Measurements from ENCODE around the gene ATP5MC2. TPM values are rescaled to one million over a fixed set of nuclear protein-coding genes. Genes with fewer than 3 reads are reported as not detected.

Gene ATP5MC2
- total and polyA plus RNA-seq, 2 donors: 109 to 513 TPM

DNA sequence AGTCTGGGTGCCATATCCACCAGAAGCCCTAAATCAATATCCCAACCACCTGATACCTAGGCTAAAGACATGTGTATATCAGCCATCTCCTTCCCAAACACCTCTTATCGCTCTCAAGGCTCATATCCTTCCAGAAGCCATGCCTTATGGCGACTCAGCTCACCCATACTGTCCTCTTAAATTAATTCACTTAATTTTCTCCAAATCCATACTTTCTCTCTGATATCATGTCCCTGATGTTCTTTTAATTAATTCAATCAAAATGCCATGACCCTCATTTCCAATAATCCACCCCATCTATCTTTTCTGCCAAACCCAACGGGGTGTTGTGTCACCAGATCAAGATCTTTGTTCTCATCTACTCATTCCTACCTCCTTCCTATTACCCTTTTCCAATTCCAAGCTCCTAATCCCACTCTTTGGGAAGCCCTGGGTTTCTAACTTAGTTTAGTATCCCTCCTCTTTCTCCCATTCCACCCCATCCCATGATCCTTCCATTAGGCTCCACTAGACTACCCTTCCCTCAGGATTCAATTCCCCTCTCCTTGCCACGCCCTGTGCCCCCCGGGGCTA, 50.4 kb downstream of the ATP5MC2 start:
- Histone ChIP-seq H3K36me3 (ENCODE audit: insufficient read depth) (no peaks in the 10 kb centered on the region), H3K4me3 (ENCODE audit: low read depth, low read length) (peak overlapping the region; percentile 60), H3K4me1 (ENCODE audit: insufficient read depth) (peaks cover 3% of the 10 kb centered on the region), H3K27ac (ENCODE audit: low read depth) (peak overlapping the region; percentile 6)
- 16% methylated on average over 5 of the region's 5 CpGs for WGBS
- DNase-seq (ENCODE audit: extremely low spot score): no peak

DNA sequence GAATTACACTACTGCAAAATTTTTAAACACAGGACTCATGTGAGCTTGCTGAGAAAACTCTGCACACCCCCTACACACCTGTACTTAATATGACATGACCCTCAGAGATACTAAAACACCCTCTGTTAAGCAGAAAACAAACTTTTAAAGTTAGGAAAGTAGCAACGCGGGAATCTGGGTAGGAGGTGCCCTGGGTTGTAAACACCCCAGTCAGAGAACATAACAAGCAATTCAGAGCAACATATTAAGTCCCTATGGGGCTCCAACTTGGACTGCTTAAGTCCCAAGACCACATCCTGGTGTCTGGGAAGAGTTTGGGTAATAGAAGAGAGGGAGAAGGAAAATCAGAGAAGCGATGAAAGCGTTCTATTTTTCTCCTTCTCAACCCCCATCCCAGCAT, 50.9 kb downstream of the ATP5MC2 start:
- H3K36me3 ChIP-seq (ENCODE audit: insufficient read depth): no peaks in the 10 kb centered on the region
- 44% methylated on average over 4 of the region's 4 CpGs for WGBS
- H3K27ac ChIP-seq (ENCODE audit: low read depth): peak overlapping the region; percentile 6
- DNase-seq (ENCODE audit: extremely low spot score): no peak
- H3K4me3 ChIP-seq (ENCODE audit: low read depth, low read length): peak overlapping the region; percentile 60
- H3K4me1 ChIP-seq (ENCODE audit: insufficient read depth): peaks cover 3% of the 10 kb centered on the region

DNA sequence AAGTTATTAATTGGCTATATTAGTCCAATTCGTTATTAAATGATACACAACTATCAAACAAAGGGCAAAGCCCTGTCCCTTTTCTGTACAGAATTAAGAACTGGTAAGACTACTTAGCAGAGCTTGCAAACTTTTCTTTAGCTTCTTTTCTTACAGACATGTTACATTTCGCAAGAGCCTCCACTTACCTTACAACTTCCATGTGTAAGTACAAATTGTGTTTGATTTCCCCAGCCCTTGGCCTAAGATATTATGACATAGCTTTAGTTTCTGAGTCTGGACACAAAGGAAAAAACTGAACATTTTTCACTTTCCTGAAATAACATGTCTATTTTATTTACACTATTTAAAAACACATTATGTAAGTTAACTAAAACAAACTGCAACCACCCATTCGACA, 51.4 kb downstream of the ATP5MC2 start:
- no peak for DNase-seq (ENCODE audit: extremely low spot score)
- 41% methylated on average over 3 of the region's 3 CpGs for WGBS

DNA sequence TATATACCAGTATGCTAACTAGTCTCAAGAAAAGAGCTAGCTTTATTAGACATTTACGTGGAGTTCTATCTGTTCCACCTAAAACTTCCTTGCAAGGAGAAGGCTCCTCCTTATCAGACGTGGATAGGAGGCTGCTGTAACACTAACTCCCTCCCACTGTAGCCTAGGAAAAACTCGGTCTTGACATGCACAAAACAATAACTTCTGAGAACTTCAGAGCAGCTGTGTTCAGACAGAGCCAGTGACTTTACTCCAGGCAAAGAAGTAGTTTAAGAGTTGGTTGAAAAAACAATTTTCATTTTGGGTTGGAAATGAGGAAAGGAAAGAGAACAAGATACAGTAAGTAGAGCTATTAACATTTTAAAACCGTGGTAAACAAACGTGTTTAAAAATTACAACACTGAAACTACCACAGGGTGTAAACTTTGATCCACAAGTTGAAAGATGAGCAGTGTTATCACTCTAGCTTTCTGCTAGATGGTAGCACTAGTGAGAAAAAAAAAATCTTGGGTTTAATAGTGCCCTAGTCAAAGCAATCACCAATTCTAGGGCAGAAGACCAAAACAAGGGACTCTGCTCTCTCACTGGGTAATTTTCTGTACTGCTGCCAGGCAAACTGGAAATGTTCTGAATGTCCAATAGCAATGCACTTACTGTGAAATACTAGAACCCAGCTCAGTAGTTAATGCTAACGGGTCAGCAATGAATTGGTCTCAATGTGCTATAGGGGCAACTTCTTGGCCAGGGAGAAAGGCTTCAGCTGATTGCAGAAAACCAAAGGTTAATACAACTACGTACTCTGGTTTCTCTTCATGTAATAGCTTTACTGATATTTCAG, 52.1 kb downstream of the ATP5MC2 start:
- peak overlapping the region; percentile 41 for H3K27ac ChIP-seq (ENCODE audit: low read depth)
- WGBS: 8% methylated on average over 7 of the region's 7 CpGs
- no peak for DNase-seq (ENCODE audit: extremely low spot score)
- peaks cover 3% of the 10 kb centered on the region for H3K4me1 ChIP-seq (ENCODE audit: insufficient read depth)
- peak overlapping the region; percentile 3 for H3K4me3 ChIP-seq (ENCODE audit: low read depth, low read length)
- no peaks in the 10 kb centered on the region for H3K36me3 ChIP-seq (ENCODE audit: insufficient read depth)

More for the DNA sequence above, 51.4 kb downstream of the ATP5MC2 start:
- no peak overlapping the region for H3K27ac ChIP-seq (ENCODE audit: low read depth)
- peak overlapping the region; percentile 60 for H3K4me3 ChIP-seq (ENCODE audit: low read depth, low read length)
- peaks cover 3% of the 10 kb centered on the region for H3K4me1 ChIP-seq (ENCODE audit: insufficient read depth)
- no peaks in the 10 kb centered on the region for H3K36me3 ChIP-seq (ENCODE audit: insufficient read depth)

DNA sequence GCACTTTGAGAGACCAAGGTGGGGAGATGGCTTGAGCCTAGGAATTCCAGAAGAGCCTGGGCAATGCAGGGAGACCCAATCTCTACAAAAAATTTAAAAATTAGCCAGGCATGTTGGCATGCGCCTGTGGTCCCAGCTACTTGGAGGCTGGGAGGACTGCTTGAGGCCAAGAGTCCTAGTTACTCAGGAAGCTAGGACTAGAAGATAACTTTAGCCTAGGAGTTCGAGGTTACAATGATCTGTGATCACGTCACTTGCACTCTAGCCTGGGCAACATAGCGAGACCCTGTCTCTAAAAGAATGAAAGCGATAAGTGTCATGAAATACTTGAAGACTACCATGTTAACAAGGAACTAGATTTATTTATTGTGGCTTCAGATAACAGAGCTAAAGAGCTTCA, 53.2 kb downstream of the ATP5MC2 start:
- no peak for DNase-seq (ENCODE audit: extremely low spot score)
- H3K4me3 ChIP-seq (ENCODE audit: low read depth, low read length): no peak overlapping the region
- 92% methylated on average over 5 of the region's 5 CpGs for WGBS
- H3K27ac ChIP-seq (ENCODE audit: low read depth): no peak overlapping the region
- peaks cover 3% of the 10 kb centered on the region for H3K4me1 ChIP-seq (ENCODE audit: insufficient read depth)
- H3K36me3 ChIP-seq (ENCODE audit: insufficient read depth): no peaks in the 10 kb centered on the region

DNA sequence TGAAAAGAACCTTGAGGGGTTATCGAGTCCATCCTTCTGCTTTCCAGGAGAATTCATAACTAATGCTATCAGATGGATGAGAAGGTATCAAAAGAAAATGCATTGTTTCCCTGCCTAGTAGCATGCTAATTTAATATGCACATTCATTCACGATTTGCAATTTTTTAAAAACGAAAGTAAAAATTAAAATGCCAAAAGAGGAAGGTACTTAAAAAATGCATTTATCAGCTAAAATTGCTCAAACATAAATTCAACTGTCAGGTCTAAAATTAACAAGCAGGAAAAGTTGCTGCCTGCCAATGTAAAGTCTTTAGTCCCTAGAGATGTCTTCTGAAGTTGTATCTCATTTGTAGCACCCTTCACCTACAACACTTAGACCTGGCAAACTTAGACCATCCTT, 57.6 kb downstream of the ATP5MC2 start:
- no peak for DNase-seq (ENCODE audit: extremely low spot score)
- Histone ChIP-seq H3K4me1 (ENCODE audit: insufficient read depth) (no peaks in the 10 kb centered on the region), H3K36me3 (ENCODE audit: insufficient read depth) (no peaks in the 10 kb centered on the region), H3K27ac (ENCODE audit: low read depth) (no peak overlapping the region), H3K4me3 (ENCODE audit: low read depth, low read length) (no peak overlapping the region)
- WGBS: 31% methylated on average over 3 of the region's 3 CpGs

DNA sequence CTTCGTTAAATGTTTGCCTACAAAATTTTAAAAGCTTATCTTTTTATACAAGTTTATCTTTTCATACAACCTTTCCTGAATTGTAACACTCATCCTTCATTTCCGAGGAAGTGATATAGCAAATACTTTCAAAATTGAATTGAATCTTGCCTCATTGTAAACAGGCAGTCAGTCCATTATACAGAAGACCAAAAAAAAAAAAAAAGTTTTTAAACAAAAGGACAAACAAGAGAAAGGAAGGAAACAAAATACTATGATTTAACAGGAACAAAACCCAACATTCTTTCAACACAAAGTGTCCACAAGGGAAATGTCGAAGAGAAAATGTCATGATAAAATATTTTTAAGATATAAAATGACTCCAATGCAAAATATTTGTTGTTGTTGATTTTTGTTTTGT, 58.2 kb downstream of the ATP5MC2 start:
- no peak overlapping the region for H3K4me3 ChIP-seq (ENCODE audit: low read depth, low read length)

DNA sequence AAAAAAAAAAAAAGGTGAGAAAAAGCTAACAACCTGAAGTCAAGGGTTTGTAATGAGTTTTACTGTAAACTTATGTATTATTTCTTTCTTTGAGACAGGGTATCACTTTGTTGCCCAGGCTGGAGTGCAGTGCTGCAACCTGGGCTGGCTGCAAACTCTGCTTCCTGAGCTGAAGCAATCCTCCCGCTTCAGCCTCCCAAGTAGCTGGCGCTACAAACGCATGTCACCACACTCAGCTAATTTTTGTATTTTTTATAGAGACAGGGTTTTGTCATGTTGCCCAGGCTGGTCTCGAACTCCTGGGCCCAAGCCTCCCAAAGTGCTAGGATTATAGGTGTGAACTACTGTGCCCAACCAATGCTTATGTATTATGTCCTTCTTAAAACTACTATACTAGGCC, 58.9 kb downstream of the ATP5MC2 start:
- no peaks in the 10 kb centered on the region for H3K4me1 ChIP-seq (ENCODE audit: insufficient read depth)
- H3K27ac ChIP-seq (ENCODE audit: low read depth): no peak overlapping the region
- no peak overlapping the region for H3K4me3 ChIP-seq (ENCODE audit: low read depth, low read length)
- no peaks in the 10 kb centered on the region for H3K36me3 ChIP-seq (ENCODE audit: insufficient read depth)
- no peak for DNase-seq (ENCODE audit: extremely low spot score)
- WGBS: 76% methylated on average over 4 of the region's 4 CpGs

More for the DNA sequence above, 58.2 kb downstream of the ATP5MC2 start:
- Histone ChIP-seq H3K4me1 (ENCODE audit: insufficient read depth) (no peaks in the 10 kb centered on the region), H3K36me3 (ENCODE audit: insufficient read depth) (no peaks in the 10 kb centered on the region), H3K27ac (ENCODE audit: low read depth) (no peak overlapping the region)
- WGBS: 42% methylated on average over 3 of the region's 3 CpGs
- no peak for DNase-seq (ENCODE audit: extremely low spot score)

Other genes starting within 250 kb of the ATP5MC2 start
- gene PRR13, start 234.3 kb downstream of the ATP5MC2 start, total RNA-seq: 22.0 TPM
- 198 TPM for gene PRR13, start 234.3 kb downstream of the ATP5MC2 start, polyA plus RNA-seq
- 395 TPM for gene PCBP2, start 224.0 kb downstream of the ATP5MC2 start, total RNA-seq
- 420 TPM for gene PCBP2, start 224.0 kb downstream of the ATP5MC2 start, polyA plus RNA-seq
- gene MAP3K12, start 176.6 kb downstream of the ATP5MC2 start, total RNA-seq: 17.3 TPM
- gene MAP3K12, start 176.6 kb downstream of the ATP5MC2 start, polyA plus RNA-seq: 27.4 TPM
- 22.2 TPM for gene TARBP2, start 174.8 kb downstream of the ATP5MC2 start, total RNA-seq
- 24.1 TPM for gene TARBP2, start 174.8 kb downstream of the ATP5MC2 start, polyA plus RNA-seq
- not detected for gene NPFF, start 168.6 kb downstream of the ATP5MC2 start, total RNA-seq
- gene NPFF, start 168.6 kb downstream of the ATP5MC2 start, polyA plus RNA-seq: not detected
- 24.1 TPM for gene ATF7, start 49.7 kb downstream of the ATP5MC2 start, total RNA-seq
- gene ATF7, start 49.7 kb downstream of the ATP5MC2 start, polyA plus RNA-seq: 28.2 TPM
- 85.4 TPM for gene CALCOCO1, start 51.4 kb upstream of the ATP5MC2 start, total RNA-seq
- 280 TPM for gene CALCOCO1, start 51.4 kb upstream of the ATP5MC2 start, polyA plus RNA-seq
- not detected for gene CISTR, start 75.9 kb upstream of the ATP5MC2 start, total RNA-seq
- gene CISTR, start 75.9 kb upstream of the ATP5MC2 start, polyA plus RNA-seq: not detected